WTC11 (cell line): ENCODE measurements around the gene AXDND1. TPM values are rescaled to one million over a fixed set of nuclear protein-coding genes. Genes with fewer than 3 reads are reported as not detected.

Experiments
- ATF1 ChIP-seq: sonication (generic); formaldehyde crosslinking; IDR thresholded peaks from 2 replicates; pipeline ENCODE4 v1.8.1; 2023; ENCODE audit warnings: mild to moderate bottlenecking, moderate library complexity, missing genetic modification reagents
- ATF3 ChIP-seq: sonication (generic); formaldehyde crosslinking; conservative IDR thresholded peaks from 2 replicates; pipeline ENCODE4 v1.8.1; 2022; ENCODE audit warnings: mild to moderate bottlenecking, missing genetic modification reagents
- CBFB ChIP-seq: sonication (generic); formaldehyde crosslinking; IDR thresholded peaks from 2 replicates; pipeline ENCODE4 v1.8.1; 2022; ENCODE audit warnings: mild to moderate bottlenecking, low read depth, missing genetic modification reagents
- CREB1 ChIP-seq: sonication (generic); formaldehyde crosslinking; IDR thresholded peaks from 2 replicates; pipeline ENCODE4 v1.8.0; 2023; ENCODE audit warnings: mild to moderate bottlenecking, missing genetic modification reagents
- CREM ChIP-seq: sonication (generic); formaldehyde crosslinking; IDR thresholded peaks from 2 replicates; pipeline ENCODE4 v1.8.1; 2022; ENCODE audit warnings: mild to moderate bottlenecking, missing genetic modification reagents, moderate library complexity
- E2F1 ChIP-seq: sonication (generic); formaldehyde crosslinking; IDR thresholded peaks from 2 replicates; pipeline ENCODE4 v1.8.0; 2022; ENCODE audit warnings: mild to moderate bottlenecking, missing genetic modification reagents
- EMX1 ChIP-seq: fragments of 250-450 bp; sonication (Bioruptor Pico); IDR thresholded peaks from 2 replicates; pipeline ENCODE4 v1.8.0; 2021; ENCODE audit warnings: mild to moderate bottlenecking
- FOXJ3 ChIP-seq: sonication (generic); formaldehyde crosslinking; IDR thresholded peaks from 2 replicates; pipeline ENCODE4 v1.9.0; 2021; ENCODE audit warnings: missing genetic modification reagents, mild to moderate bottlenecking, borderline replicate concordance
- FOXK1 ChIP-seq: sonication (generic); formaldehyde crosslinking; IDR thresholded peaks from 2 replicates; pipeline ENCODE4 v1.8.0; 2022; ENCODE audit warnings: mild to moderate bottlenecking, moderate library complexity, missing genetic modification reagents
- FOXP1 ChIP-seq: sonication (generic); formaldehyde crosslinking; IDR thresholded peaks from 2 replicates; pipeline ENCODE4 v1.8.0; 2022; ENCODE audit warnings: missing genetic modification reagents, mild to moderate bottlenecking, moderate library complexity, borderline replicate concordance
- FOXP4 ChIP-seq: sonication (generic); formaldehyde crosslinking; IDR thresholded peaks from 2 replicates; pipeline ENCODE4 v1.8.0; 2022; ENCODE audit warnings: mild to moderate bottlenecking, missing genetic modification reagents
- GTF2I ChIP-seq: fragments of 250-450 bp; sonication (Bioruptor Pico); conservative IDR thresholded peaks from 2 replicates; pipeline ENCODE4 v1.4.0; 2021; ENCODE audit warnings: mild to moderate bottlenecking
- NFYB ChIP-seq: sonication (generic); formaldehyde crosslinking; conservative IDR thresholded peaks from 2 replicates; pipeline ENCODE4 v1.8.0; 2022; ENCODE audit warnings: low read depth, missing genetic modification reagents
- NR3C1 ChIP-seq: sonication (generic); formaldehyde crosslinking; conservative IDR thresholded peaks from 2 replicates; pipeline ENCODE4 v1.8.1; 2023; ENCODE audit warnings: low read depth, mild to moderate bottlenecking, missing genetic modification reagents
- TP53 ChIP-seq: sonication (generic); formaldehyde crosslinking; IDR thresholded peaks from 2 replicates; pipeline ENCODE4 v1.8.1; 2023; ENCODE audit warnings: mild to moderate bottlenecking, missing genetic modification reagents
- ZNF219 ChIP-seq: sonication (generic); formaldehyde crosslinking; IDR thresholded peaks from 2 replicates; pipeline ENCODE4 v1.8.0; 2023; ENCODE audit warnings: missing genetic modification reagents, mild to moderate bottlenecking, borderline replicate concordance
- ZNF263 ChIP-seq: sonication (generic); formaldehyde crosslinking; IDR thresholded peaks from 2 replicates; pipeline ENCODE4 v1.8.1; 2022; ENCODE audit warnings: low read depth, mild to moderate bottlenecking, moderate library complexity, missing genetic modification reagents
- total RNA-seq: library from RNA; stranded (reverse); gene quantifications from 3 replicates; pipeline ENCODE4 v1.2.3, GENCODE V29; 2021
- TF ChIP-seq, protein P1 (sequence below): sonication (generic); formaldehyde crosslinking; IDR thresholded peaks from 2 replicates; pipeline ENCODE4 v1.8.1; 2023; ENCODE audit warnings: mild to moderate bottlenecking, moderate library complexity, missing genetic modification reagents
- TF ChIP-seq, protein P2 (sequence below): fragments of 250-450 bp; sonication (Bioruptor Pico); IDR thresholded peaks from 2 replicates; pipeline ENCODE4 v1.9.0; 2021; ENCODE audit warnings: moderate library complexity, mild to moderate bottlenecking, inconsistent platforms, borderline replicate concordance
- TF ChIP-seq, protein P3 (sequence below): sonication (generic); formaldehyde crosslinking; IDR thresholded peaks from 2 replicates; pipeline ENCODE4 v1.8.1; 2022; ENCODE audit warnings: mild to moderate bottlenecking, moderate library complexity, missing genetic modification reagents
- TF ChIP-seq, protein P4 (sequence below): sonication (generic); formaldehyde crosslinking; IDR thresholded peaks from 2 replicates; pipeline ENCODE4 v1.8.0; 2023; ENCODE audit warnings: mild to moderate bottlenecking, missing genetic modification reagents
- TF ChIP-seq, protein P5 (sequence below): sonication (generic); formaldehyde crosslinking; IDR thresholded peaks from 2 replicates; pipeline ENCODE4 v1.8.1; 2022; ENCODE audit warnings: low read depth, missing genetic modification reagents, borderline replicate concordance

AXDND1 gene
- total RNA-seq, 1 experiment from 2014 or later: not detected

DNA sequence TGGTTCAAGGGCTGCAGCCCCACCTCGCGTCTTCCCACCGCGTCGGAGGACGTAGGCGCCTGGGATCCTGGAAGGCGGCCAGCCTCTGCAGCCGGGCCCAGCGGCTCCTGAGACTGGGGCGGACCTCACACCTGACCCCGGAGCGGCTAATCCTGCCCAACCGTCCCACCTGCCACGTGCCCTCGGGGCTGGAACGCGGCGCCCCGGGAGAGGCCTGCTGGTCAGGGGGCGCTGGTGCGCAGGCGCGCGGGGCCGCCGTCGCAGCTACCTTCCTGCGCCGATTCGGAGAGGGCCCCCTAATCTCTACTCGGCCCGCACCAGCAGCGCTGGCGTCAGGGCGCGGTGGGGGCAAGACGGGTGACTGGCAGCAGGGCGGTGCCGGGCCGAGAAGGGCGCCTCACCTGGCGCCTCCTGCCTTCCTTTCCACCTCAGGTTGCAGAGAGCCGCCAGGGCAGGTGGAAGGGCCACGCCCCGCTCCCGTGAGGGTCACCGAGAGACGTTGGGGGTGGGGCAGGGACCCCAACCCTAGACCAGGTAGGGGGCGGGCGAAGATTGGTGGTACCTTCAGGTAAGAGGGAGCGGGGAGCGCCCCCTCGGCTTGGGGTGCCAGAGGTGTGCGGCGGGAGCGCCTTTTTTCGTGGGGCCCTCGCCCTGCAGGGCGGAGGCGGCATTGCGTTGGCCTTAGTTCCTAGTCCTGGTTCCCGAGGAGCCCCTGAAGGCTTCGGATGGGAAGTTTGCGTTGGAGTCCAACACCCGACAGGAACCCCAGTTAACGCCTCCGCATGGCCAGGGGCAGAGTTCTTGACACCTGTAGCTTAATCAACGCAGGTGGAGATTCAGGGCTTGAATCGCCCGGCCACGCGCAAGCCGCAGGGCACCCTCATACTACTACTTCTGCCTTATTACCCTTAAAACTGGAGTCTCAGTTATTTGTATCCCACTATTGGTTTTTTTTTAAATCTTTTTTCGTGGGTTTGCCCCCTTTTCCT lies 226.1 kb downstream of the AXDND1 start, which contains the start of gene TDRD5 (continued):
- TF ChIP-seq FOXP4 (CRISPR knock-in tag): peak; percentile 99
- peak; percentile 84 for TF ChIP-seq ZNF263 (CRISPR knock-in tag)
- TF ChIP-seq CREB1 (CRISPR knock-in tag): peak; percentile 98
- TF ChIP-seq, protein P1, sequence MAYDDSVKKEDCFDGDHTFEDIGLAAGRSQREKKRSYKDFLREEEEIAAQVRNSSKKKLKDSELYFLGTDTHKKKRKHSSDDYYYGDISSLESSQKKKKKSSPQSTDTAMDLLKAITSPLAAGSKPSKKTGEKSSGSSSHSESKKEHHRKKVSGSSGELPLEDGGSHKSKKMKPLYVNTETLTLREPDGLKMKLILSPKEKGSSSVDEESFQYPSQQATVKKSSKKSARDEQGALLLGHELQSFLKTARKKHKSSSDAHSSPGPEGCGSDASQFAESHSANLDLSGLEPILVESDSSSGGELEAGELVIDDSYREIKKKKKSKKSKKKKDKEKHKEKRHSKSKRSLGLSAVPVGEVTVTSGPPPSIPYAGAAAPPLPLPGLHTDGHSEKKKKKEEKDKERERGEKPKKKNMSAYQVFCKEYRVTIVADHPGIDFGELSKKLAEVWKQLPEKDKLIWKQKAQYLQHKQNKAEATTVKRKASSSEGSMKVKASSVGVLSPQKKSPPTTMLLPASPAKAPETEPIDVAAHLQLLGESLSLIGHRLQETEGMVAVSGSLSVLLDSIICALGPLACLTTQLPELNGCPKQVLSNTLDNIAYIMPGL: peak; percentile 99
- peak; percentile 57 for TF ChIP-seq NFYB
- TF ChIP-seq, protein P2, sequence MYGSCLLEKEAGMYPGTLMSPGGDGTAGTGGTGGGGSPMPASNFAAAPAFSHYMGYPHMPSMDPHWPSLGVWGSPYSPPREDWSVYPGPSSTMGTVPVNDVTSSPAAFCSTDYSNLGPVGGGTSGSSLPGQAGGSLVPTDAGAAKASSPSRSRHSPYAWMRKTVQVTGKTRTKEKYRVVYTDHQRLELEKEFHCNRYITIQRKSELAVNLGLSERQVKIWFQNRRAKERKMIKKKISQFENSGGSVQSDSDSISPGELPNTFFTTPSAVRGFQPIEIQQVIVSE (CRISPR knock-in tag): no peak
- peak; percentile 98 for TF ChIP-seq E2F1
- TF ChIP-seq, protein P3, sequence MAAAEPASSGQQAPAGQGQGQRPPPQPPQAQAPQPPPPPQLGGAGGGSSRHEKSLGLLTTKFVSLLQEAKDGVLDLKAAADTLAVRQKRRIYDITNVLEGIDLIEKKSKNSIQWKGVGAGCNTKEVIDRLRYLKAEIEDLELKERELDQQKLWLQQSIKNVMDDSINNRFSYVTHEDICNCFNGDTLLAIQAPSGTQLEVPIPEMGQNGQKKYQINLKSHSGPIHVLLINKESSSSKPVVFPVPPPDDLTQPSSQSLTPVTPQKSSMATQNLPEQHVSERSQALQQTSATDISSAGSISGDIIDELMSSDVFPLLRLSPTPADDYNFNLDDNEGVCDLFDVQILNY: peak; percentile 98
- TF ChIP-seq FOXP1 (CRISPR knock-in tag): peak; percentile 98
- peak; percentile 90 for TF ChIP-seq CREM (CRISPR knock-in tag)
- TF ChIP-seq ZNF219: peak; percentile 94
- peak; percentile 95 for TF ChIP-seq ATF1 (CRISPR knock-in tag)
- TF ChIP-seq NR3C1 (CRISPR knock-in tag): peak; percentile 92; the same call in 1 of the 2 replicates
- TF ChIP-seq, protein P4, sequence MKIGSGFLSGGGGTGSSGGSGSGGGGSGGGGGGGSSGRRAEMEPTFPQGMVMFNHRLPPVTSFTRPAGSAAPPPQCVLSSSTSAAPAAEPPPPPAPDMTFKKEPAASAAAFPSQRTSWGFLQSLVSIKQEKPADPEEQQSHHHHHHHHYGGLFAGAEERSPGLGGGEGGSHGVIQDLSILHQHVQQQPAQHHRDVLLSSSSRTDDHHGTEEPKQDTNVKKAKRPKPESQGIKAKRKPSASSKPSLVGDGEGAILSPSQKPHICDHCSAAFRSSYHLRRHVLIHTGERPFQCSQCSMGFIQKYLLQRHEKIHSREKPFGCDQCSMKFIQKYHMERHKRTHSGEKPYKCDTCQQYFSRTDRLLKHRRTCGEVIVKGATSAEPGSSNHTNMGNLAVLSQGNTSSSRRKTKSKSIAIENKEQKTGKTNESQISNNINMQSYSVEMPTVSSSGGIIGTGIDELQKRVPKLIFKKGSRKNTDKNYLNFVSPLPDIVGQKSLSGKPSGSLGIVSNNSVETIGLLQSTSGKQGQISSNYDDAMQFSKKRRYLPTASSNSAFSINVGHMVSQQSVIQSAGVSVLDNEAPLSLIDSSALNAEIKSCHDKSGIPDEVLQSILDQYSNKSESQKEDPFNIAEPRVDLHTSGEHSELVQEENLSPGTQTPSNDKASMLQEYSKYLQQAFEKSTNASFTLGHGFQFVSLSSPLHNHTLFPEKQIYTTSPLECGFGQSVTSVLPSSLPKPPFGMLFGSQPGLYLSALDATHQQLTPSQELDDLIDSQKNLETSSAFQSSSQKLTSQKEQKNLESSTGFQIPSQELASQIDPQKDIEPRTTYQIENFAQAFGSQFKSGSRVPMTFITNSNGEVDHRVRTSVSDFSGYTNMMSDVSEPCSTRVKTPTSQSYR (CRISPR knock-in tag): peak; percentile 99
- TF ChIP-seq, protein P5, sequence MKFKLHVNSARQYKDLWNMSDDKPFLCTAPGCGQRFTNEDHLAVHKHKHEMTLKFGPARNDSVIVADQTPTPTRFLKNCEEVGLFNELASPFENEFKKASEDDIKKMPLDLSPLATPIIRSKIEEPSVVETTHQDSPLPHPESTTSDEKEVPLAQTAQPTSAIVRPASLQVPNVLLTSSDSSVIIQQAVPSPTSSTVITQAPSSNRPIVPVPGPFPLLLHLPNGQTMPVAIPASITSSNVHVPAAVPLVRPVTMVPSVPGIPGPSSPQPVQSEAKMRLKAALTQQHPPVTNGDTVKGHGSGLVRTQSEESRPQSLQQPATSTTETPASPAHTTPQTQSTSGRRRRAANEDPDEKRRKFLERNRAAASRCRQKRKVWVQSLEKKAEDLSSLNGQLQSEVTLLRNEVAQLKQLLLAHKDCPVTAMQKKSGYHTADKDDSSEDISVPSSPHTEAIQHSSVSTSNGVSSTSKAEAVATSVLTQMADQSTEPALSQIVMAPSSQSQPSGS: peak; percentile 80
- TF ChIP-seq TP53 (CRISPR knock-in tag): peak; percentile 99
- no peak for TF ChIP-seq EMX1 (CRISPR knock-in tag)
- peak; percentile 96 for TF ChIP-seq CBFB (CRISPR knock-in tag)
- TF ChIP-seq FOXK1 (CRISPR knock-in tag): peak; percentile 96
- no peak for TF ChIP-seq GTF2I (CRISPR knock-in tag)
- no peak for TF ChIP-seq ATF3 (CRISPR knock-in tag)
- peak; percentile 88; the same call in 1 of the 2 replicates for TF ChIP-seq FOXJ3 (CRISPR knock-in tag)
